HG02938 (cell line): ENCODE measurements around the gene SPATA17.

Experiments used
- ATAC-seq: cut with Tn5 transposase; IDR thresholded peaks from one replicate; pipeline ENCODE4 v1.9.1; 2021; ENCODE audit warnings: mild to moderate bottlenecking, moderate library complexity; ENCODE audit not compliant: unreplicated experiment

The SPATA17 gene

DNA sequence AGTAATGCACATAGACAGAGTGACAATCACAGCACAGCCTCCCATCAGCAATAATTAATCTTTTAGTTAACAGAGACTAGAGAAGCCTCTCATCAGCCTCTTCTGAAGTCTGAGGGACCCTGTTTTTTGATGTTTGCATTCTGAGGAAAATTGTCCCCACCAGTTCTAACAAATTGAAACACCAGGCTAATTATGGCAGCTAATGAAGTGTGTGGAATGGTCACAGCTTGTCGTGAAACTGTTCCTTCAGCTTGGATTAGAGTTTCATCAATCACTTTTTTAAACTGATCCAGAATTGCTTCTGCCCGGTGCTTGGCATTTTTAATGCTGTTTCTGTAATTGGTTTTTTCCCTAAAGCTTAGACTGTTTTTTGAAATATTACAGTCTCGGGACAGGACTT lies 208.0 kb downstream of the SPATA17 start:
- no peak for ATAC-seq

DNA sequence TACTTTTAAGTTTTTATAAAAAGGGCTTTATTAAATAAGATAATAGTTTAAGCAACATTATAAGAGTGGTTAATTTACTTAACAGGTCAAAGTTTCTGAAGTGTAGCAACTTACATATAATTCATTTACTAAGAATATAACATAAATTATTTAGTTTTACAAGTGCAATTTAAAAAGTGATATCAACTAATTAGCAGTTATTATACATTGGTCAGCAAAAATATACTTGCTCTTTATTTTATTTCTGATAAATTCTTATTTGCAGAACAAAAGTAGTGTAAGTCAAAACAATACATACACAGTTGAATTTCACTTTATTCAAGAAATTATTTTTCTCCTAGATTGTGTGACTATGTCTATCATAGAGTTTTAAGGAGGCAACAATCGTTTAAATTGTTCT lies 215.6 kb downstream of the SPATA17 start:
- no peak for ATAC-seq

DNA sequence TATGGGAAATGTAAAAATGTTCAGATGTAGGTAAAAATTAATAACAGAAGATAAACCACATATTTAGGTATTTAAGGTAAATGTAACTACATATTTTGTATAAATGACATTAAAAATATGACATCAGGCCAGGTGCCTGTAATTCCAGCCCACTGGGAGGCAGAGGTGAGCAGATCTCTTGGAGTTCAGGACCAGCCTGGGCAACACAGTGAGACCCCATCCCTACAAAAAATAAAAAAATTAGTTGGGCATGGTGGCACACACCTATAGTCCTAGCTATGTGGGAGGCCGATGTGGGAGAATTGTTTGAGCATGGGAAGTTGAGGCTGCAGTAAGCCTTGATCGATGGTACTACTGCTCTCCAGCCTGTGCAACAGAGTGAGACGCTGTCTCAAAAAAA lies 216.5 kb downstream of the SPATA17 start:
- no peak for ATAC-seq

DNA sequence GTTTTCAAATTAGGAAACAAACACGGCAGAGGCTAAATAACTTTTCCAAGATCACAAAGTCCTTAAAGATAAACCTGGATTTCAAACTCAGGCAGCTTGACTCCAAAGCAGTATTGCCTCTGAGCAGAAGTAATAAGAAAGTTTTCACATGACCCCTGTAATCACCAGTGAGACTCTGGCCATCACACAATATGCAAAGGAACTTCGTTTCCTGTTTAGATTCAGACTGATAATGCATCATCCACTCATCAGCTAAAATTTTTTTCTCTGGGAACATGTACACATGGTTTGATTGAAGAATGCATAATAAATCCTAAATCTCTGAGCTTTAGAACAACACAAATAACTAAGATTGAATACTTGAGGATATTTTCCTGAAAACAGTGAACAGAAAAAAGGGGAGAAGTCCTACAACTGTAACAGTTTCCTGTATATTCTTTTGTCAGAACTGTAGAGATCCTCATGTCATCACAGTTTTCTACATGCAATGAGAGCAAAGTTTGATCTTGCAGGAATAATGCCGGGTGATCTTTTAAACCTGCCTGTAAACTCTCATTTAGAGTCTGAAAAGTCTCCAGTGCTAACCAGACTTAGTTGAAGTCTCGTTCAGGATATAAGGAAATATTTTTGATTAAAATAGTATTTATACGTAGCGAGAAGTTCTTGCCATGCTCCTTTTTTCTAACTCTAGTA lies 225.3 kb downstream of the SPATA17 start:
- ATAC-seq = no peak

DNA sequence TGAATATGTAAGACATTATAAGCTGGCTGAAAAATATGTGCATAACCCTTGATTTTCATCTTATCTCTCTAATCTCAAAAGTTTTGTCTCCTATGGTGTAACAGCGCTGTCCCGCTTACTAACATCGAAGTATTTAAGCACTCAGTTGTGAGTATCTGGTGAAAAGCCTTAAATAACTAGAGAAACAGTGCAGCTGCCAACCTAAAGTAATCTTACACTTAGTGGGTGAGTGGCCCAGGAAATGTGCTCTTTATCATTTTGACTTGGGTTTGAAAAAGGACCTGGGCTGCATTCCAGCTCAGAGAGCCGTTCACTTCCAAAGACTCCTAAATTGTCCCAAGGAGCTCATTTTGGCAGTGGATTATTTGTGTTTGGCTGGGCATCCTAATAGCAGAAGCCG lies 225.9 kb downstream of the SPATA17 start:
- no peak for ATAC-seq

DNA sequence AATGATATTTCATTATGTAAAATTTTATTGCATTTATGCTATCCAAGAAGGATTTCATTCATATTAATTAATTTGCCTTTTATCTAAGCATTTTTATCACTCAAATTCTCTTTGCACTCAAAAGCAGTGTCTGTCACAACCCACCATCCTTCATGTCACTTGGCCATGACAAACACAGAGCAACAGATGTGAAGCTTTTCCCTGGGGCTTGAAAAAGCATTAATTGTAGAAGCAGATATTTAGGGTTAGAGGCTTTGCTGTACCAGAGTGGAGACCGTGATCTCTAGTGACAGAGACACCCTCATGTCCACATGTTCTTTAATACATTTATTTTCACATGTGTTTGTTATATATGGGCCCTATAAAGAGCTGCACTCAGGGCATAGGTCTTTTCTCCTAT lies 230.5 kb downstream of the SPATA17 start:
- no peak for ATAC-seq

DNA sequence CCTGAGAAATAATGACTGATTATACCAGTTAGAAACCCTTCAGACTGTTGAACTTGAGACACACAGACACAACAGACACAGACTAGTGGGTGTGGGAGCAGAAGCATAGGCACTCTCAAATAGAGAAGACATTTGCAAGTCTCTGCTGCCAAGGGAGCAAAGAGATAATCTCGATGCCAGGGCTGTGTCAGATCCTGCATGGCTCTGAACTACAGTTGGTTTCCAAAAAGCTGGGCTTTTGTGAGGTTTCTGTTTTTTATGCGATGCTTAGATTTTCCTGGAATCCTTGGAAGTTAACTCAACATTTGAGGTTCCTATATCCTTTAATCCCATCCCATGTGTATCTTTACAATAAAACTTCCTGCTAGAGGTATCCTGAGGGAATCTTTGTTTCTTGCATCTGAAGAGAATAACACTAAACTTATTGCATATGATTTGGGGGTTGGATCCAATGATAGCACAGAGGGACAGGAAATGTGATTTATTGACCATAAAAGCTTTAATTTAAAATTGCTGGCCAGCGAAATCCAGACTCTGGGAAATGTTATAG lies 236.4 kb downstream of the SPATA17 start:
- no peak for ATAC-seq

DNA sequence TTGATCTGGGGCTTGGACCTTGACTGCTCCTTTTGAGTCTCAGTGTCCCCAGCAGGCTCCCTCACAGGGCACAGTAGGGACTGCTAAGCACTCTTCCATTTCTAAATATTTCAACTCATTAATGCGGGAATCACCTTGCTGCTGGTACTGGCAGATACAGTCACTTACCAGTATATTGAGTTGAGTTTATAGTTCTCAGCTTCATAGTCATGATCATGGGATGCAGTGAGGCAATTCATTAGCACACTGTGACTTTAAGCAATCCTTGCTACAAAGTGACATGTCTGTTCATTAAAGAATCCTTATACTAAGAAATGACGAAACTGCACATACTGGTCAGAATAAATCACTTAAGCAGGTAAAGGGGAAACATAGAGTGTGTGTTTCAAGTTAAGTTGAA lies 240.8 kb downstream of the SPATA17 start:
- ATAC-seq = no peak

DNA sequence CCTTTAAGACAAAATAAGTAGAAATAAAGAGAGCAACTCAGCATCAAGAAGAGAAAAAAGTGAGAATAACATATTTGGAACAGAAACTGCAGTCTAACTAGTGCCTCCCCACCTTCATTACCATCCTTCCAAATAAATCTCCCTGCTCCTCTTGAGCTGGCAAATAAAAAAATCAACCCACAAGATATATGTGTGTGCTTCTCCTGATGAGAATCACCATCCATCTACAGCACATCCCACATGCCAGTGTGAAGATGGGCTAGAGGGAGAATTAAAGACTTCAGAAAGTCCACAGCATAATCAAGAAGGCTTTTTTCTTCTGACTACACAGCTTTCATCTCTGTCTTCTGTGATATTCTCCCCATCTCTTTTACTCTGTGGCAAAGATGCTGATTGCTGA lies 244.1 kb downstream of the SPATA17 start:
- ATAC-seq = no peak

DNA sequence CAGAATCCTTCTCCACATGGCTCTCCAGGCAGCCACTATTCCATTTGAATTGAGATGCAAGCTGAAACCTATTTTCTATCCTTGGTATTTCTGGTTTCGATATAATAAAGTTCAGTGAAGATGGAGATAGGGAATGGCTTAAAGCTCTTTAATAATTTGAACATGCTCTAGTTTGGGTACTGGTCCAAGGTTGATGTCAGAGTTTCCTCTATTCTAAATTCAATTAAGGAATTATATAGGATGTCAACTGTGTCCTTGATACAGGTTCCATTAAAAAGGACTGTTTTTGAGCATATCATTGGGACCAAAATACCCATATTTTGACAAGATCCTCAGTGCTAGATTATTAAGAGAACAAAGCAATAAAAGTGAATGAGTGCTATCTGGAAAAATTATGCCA lies 245.3 kb downstream of the SPATA17 start:
- ATAC-seq = no peak

DNA sequence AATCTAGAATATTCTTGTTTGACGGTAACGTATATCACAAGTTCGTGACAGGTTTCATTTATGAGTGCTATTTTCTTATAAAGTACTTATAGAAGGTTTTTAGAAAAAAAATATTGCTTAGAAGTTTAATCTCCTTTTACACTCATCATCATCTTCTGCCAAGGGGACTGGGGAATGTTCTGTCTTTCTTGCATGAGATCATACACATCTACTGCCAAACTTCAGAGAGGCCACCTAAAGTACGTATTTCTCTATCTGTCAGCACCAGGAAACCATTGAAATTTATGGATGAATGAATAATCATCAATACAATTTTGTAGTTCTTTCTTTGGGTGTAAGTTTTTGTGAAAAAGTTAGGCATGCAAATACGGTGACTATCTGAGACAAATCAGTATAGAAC lies 245.8 kb downstream of the SPATA17 start:
- ATAC-seq = no peak

DNA sequence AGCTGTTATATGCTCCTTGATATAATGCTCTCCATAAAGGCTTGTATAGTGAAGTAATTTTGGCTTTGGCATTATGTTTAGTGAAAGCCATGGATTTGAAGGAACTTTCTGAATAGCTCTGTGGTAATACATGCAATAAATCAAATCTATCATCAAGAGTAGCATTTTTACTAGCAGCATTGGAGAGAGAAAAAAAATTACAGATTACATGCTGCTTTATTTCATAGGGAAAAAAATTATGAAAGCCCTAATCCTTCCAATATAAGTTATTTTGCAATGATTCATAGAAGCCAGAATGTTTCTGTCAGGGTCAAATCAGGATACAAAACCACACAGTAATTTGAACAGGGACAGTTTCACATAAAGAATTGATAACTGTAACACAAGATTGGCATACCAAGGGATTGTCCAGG lies 250.0 kb downstream of the SPATA17 start:
- ATAC-seq = no peak

DNA sequence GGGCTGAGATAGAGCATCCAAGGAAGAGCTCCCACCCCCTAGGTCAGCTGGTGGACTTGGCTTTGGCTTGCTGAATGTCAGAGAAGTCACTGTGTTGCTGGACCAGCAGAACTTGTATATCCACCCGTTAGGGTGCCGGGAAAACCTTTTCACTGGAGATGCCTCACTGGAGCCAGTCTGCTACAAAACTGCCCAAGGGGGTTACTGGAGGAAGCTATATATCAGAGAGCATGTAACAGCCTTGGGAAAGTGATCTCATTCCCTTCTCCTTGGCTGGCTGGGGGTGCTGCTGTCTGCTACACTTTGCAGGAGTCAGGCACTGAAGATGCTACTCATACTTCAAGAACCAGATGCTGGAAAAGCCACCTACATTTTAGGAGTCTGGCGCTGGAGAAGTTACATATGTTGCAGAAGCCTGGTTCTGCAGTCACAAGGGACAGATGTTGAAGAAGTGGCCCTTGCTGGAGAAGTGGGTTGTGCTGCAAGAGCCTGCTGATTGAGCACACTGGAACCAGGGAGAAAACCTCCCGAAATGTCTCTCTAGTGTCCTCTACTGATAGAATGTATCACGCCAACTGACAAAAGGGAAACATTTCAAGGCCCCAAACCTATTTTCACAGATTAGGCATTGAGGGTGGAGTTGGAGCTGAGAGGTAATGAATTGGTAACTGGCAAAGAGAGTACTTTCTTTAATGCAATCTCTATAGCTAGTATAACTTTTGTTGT lies 250.6 kb downstream of the SPATA17 start:
- ATAC-seq = no peak

DNA sequence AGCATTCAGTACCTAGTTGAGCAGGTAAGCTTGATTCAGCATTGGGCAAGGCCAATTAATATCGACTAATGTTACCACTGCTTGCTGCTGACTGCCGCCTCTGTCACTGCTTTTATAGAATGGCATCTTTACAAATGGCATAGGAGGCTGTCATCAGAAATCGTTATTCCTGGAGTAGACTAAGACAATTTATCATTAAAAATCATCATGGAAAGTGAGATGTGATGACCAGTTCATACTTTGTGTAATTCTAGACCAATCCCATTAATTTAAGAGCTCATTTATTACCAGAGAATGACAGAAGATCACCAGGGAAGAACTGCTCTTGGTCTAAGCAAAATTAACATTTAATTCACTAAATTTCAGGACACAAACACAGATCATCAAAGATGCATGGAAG lies 254.0 kb downstream of the SPATA17 start:
- no peak for ATAC-seq

DNA sequence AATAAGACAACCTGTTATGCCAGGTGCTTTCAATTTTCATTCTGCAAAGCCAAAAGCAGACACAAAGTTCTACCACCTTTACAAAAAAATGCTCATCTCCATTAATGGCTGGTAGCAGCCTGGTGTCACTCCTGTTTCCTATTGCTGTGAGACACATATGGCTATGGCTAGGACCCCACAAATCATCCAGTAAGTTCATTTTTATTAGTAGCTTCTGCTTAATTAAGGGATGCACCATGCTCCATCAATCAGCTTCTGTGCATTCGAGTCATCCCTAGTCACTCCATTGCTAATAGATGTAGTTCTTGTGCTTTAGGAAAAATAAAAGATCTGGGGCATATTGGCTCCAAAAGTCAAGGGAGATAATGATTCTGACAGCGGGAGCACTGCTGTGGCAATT lies 257.2 kb downstream of the SPATA17 start:
- ATAC-seq = no peak

DNA sequence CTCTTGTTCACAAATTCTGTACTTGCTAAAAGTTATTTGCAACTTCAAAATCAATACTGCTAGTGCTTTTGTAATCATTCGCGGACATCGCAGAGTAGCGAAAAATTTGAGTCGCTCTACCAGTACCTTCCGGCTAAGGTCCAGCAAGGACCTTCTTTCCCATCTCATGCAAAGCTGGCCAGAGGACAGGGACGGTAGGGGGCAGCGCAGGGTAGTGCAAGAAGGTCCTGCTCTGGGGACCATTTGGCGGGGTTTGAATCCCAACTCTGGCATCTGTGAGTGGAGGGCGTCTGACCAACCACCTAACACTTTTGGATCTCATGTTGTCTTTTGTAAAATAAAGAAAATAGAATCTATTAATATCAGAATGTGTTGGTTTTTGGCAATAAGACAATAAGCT lies 258.3 kb downstream of the SPATA17 start:
- no peak for ATAC-seq

DNA sequence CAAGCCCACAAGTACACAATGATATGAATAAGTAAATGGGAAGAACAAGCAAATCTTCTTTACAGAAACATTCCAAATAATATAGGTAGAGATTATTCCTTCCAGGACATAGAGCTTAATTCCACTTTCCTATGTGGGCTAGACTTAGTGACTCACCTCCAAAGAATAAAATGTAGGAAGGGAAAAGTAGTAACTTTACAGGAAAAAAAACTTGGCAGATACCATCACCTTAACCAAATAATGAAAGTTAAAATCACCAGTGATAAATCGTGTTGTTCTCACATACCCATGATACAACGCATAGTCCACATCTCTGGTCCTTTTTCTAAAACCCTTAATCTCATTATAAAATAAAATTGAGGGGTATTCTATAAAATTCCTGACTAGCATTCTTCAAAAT lies 260.8 kb downstream of the SPATA17 start:
- ATAC-seq = no peak

DNA sequence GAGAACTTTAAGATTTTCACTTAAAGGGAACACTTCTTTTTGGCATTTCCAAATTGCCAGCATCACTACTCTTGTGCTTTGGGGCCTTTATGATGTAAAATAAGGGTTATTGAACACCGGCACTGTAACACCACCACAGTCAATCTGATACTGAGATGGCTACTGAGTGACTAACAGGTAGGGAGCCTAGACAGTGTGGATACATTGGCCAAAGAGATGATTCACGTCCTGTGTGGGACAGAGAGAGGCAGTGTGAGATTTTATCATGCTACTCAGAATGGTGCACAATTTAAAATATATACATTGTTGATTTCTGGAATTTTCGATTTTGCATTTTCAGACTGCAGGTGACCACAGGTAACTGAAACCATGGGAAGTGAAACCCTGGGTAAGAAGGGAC lies 261.6 kb downstream of the SPATA17 start:
- no peak for ATAC-seq

DNA sequence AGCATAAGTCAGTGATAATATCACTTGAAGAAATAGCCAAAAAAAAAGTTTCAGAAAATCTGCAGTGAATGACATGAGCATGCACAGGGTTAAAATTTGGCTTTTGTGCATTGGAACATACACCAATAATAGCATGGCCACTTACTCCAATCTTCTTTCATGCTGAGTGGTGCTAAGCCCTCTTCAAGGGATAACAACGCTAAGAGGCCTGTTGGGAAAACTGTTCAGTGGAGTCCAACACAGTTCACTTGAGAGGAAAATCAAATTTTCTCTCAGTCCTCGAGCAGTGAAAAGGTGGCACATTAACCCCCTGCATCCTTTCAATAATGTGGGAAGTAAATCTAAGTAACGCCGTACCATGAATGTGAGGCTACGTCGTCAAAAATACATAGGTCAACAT lies 264.7 kb downstream of the SPATA17 start:
- no peak for ATAC-seq

DNA sequence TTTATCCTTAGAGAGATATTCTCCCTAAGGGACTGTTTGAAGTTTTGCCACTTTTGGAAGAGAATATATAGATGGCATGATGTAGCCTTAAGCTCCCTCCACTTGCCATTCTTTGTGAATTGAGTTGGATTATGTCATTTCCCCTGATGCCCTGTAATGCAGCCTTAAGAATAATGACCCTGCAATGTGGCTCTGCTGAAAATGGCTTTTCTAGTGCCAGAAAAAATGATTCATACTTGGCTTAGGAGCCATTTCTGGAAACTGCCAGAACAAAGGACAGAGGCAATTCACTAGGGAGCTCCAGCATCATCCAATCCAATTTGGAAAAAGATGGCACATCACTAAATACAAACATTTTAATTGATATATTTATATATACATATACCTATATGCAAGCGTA lies 265.3 kb downstream of the SPATA17 start:
- ATAC-seq = no peak

DNA sequence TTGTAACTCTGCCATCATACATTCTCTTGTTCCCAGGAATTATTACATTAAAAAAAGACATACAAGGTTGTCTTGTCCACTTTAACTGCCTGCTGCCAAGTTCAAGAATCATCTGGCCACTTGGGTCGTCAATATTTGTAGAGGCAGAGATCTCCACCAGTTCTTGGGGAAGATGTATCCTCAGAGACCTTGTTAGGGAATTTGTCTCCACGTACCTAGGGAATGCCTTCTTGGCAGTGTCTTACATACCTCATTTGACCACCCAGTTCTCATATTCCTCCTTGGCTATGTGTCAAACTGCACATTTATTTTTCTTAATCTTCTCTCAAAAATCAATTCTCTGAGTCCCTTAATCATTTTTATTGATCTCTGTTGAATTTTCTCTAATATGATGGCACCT lies 266.0 kb downstream of the SPATA17 start:
- no peak for ATAC-seq

DNA sequence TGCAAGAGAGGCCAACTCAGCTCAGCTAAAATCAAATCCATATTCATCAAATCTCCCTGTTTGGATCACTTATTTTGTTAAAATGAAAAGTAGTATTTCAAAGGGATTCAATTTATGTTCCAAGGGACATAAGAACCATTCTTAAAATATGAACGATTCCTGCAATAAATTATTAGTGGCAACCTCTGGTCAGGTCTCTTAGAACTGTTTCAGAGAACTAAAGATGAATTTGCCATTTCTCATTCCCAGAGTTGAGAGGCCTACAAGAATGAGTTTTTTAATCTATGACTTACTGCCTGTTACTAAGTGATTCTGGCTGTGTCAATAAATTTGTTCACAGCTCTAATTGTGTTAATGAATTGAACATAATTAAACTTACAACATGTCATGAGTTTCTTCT lies 268.5 kb downstream of the SPATA17 start:
- no peak for ATAC-seq

DNA sequence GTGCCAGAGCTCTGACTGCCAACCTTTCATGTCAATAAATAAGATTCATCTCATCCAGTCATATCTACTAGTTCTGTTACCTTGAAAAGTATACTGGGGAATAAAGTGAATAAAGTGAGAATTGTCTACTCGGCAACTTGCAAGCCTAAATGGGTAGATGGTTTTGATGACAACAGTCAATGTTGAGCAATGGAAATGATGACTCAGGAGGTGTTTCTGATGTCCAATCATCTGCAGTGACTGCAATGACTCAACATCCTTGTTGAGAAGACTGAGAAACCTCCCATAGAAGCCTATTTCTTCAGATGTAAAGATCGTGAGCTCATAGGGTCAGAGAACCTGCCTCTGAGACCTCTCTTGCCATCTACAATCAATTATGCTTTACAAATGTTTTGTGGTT lies 276.4 kb downstream of the SPATA17 start:
- ATAC-seq = no peak
